ENCODE measurements around the gene FBLN7. TPM values are rescaled to one million over a fixed set of nuclear protein-coding genes. Genes with fewer than 3 reads are reported as not detected.
A peak's percentile ranks its signal among the peaks of the same experiment; 100 is the strongest.

The FBLN7 gene
- total and polyA plus RNA-seq, 2 experiments from 2014 or later: 0.11 to 1.6 TPM

DNA sequence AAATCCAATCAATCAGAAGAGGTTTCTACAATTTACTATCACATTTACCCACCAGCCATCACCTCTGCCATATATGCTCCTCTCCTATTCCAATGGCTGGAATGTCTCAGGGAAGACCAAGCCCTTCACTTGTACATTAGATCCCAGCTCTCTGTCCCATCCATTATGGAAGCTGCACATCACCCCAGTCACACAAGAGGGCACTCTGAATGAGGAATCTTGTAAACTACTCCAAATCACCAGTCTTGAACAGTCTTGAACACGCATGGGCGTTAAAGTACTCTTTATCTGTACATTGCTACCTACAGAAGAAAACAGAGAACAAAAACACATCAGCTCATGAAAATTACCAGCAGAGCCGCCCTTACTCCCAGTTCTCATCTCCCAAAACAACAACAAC is 78.0 kb downstream of the FBLN7 start:
- Histone ChIP-seq H3K27ac (no peak overlapping the region), H3K9ac (no peak overlapping the region), H4K20me1 (ENCODE audit: insufficient read depth) (no peaks in the 10 kb centered on the region), H3K27me3 (replicated peaks; ENCODE audit: insufficient read depth) (no peaks in the 10 kb centered on the region), H3K79me2 (ENCODE audit: insufficient read depth) (no peaks in the 10 kb centered on the region), H3K9me3 (ENCODE audit: low read depth) (no peaks in the 10 kb centered on the region), H2AFZ (no peak overlapping the region), H3K9me2 (ENCODE audit: insufficient read depth) (no peaks in the 10 kb centered on the region), H3F3A (ENCODE audit: insufficient read depth) (no peaks in the 10 kb centered on the region), H3K4me3 (no peak overlapping the region), H3K4me2 (ENCODE audit: unreplicated experiment) (no peak overlapping the region), H3K4me1 (ENCODE audit: insufficient read depth) (no peaks in the 10 kb centered on the region), H3K36me3 (ENCODE audit: low read depth) (no peaks in the 10 kb centered on the region)
- TF ChIP-seq EZH2 (IDR thresholded peaks at IDR 0.05; ENCODE audit: insufficient read depth, poor library complexity, severe bottlenecking) (no peak), EZH2phosphoT487 (IDR thresholded peaks at IDR 0.05; ENCODE audit: insufficient read depth, low read depth) (no peak)
- in situ Hi-C loops (cut with MboI): no loop called here
- DNase-seq: peak; percentile 34
- 90 to 91% methylated on average over 3 of the region's 3 CpGs for WGBS, 2 experiments (ENCODE audit: low coverage in 1 of 2, low lambda C conversion rate in 2 of 2, missing lambda C conversion rate in 2 of 2)

DNA sequence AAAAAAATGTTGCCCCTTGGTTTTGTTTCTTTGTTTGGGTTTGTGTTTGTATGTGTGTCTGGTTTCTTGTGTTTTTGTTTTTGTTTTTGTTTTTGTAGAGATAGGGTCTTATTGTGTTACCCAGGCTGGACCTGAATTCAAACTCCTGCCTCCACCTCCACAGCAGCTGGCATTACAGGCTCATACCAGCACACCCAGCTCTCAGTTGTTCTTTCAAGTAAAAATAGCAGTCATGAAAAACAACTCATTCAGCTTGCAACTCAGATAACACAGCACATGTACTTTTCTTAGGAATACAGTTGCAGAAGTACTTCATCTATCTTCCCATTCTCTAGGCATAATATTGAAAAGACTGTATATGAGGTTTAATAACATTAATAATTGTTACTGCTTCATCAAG is 79.7 kb downstream of the FBLN7 start:
- TF ChIP-seq EZH2phosphoT487 (IDR thresholded peaks at IDR 0.05; ENCODE audit: insufficient read depth, low read depth): no peak
- no peak for TF ChIP-seq EZH2 (IDR thresholded peaks at IDR 0.05; ENCODE audit: insufficient read depth, poor library complexity, severe bottlenecking)
- in situ Hi-C loops (cut with MboI): no loop called here
- DNase-seq: no peak
- no peak overlapping the region for H3K9ac ChIP-seq
- H3K36me3 ChIP-seq (ENCODE audit: low read depth): no peaks in the 10 kb centered on the region
- no peaks in the 10 kb centered on the region for H3K27me3 ChIP-seq (replicated peaks; ENCODE audit: insufficient read depth)
- no peaks in the 10 kb centered on the region for H4K20me1 ChIP-seq (ENCODE audit: insufficient read depth)
- no peaks in the 10 kb centered on the region for H3K4me1 ChIP-seq (ENCODE audit: insufficient read depth)
- H3K9me2 ChIP-seq (ENCODE audit: insufficient read depth): no peaks in the 10 kb centered on the region
- no peak overlapping the region for H3K27ac ChIP-seq
- no peaks in the 10 kb centered on the region for H3K79me2 ChIP-seq (ENCODE audit: insufficient read depth)
- no peak overlapping the region for H3K4me3 ChIP-seq
- no peak overlapping the region for H3K4me2 ChIP-seq (ENCODE audit: unreplicated experiment)
- no peak overlapping the region for H2AFZ ChIP-seq
- no peaks in the 10 kb centered on the region for H3K9me3 ChIP-seq (ENCODE audit: low read depth)
- no peaks in the 10 kb centered on the region for H3F3A ChIP-seq (ENCODE audit: insufficient read depth)

DNA sequence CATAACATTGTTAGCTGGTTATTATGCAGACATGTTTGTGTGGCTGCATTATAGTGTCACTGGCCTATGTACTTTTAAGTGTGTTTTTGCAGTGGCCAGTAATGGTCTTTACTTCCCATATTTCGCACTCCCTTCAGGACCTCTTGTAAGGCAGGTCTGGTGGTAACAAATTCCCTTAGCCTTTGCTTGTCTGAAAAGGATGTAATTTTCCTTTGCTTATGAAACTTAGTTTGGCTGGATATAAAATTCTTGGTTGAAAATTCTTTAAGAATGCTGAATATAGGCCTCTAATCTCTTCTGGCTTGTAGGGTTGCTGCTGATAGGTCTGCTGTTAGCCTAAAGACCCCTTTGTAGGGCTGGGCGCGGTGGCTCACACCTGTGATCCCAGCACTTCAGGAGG is 82.0 kb downstream of the FBLN7 start:
- Histone ChIP-seq H3K9ac (no peak overlapping the region), H3K4me1 (ENCODE audit: insufficient read depth) (no peaks in the 10 kb centered on the region), H3K27me3 (replicated peaks; ENCODE audit: insufficient read depth) (no peaks in the 10 kb centered on the region), H3K9me2 (ENCODE audit: insufficient read depth) (no peaks in the 10 kb centered on the region), H3K4me2 (ENCODE audit: unreplicated experiment) (no peak overlapping the region), H3K9me3 (ENCODE audit: low read depth) (no peaks in the 10 kb centered on the region), H4K20me1 (ENCODE audit: insufficient read depth) (no peaks in the 10 kb centered on the region), H3F3A (ENCODE audit: insufficient read depth) (no peaks in the 10 kb centered on the region), H2AFZ (no peak overlapping the region), H3K36me3 (ENCODE audit: low read depth) (no peaks in the 10 kb centered on the region), H3K27ac (no peak overlapping the region), H3K4me3 (no peak overlapping the region), H3K79me2 (ENCODE audit: insufficient read depth) (no peaks in the 10 kb centered on the region)
- 97 to 98% methylated on average over 3 of the region's 3 CpGs for WGBS, 2 experiments (ENCODE audit: low coverage in 1 of 2, low lambda C conversion rate in 2 of 2, missing lambda C conversion rate in 2 of 2)
- DNase-seq: no peak
- TF ChIP-seq EZH2 (IDR thresholded peaks at IDR 0.05; ENCODE audit: insufficient read depth, poor library complexity, severe bottlenecking) (no peak), EZH2phosphoT487 (IDR thresholded peaks at IDR 0.05; ENCODE audit: insufficient read depth, low read depth) (no peak)
- in situ Hi-C loops (cut with MboI): no loop called here

DNA sequence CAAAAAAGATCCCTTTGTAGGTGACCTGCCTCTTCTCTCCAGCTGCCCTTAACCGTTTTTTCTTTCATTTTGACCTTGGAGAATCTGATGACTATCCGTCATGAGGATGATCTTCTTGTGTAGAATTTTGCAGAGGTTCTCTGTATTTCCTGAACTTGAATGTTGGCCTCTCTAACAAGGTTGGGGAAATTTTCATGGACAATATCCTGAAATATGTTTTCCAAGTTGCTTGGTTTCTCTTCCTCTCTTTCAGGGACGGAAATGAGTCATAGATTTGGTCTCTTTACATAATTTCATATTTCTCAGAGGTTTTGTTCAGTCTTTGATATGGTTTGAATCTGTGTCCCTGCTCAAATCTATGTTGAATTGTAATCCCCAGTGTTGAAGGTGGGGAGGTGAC is 82.6 kb downstream of the FBLN7 start:
- Histone ChIP-seq H4K20me1 (ENCODE audit: insufficient read depth) (no peaks in the 10 kb centered on the region), H2AFZ (no peak overlapping the region), H3K9ac (no peak overlapping the region), H3K4me3 (no peak overlapping the region), H3K9me3 (ENCODE audit: low read depth) (no peaks in the 10 kb centered on the region), H3K27ac (no peak overlapping the region), H3F3A (ENCODE audit: insufficient read depth) (no peaks in the 10 kb centered on the region), H3K4me1 (ENCODE audit: insufficient read depth) (no peaks in the 10 kb centered on the region), H3K79me2 (ENCODE audit: insufficient read depth) (no peaks in the 10 kb centered on the region), H3K9me2 (ENCODE audit: insufficient read depth) (no peaks in the 10 kb centered on the region), H3K27me3 (replicated peaks; ENCODE audit: insufficient read depth) (no peaks in the 10 kb centered on the region), H3K36me3 (ENCODE audit: low read depth) (no peaks in the 10 kb centered on the region), H3K4me2 (ENCODE audit: unreplicated experiment) (no peak overlapping the region)
- 94 to 97% methylated on average over 3 of the region's 3 CpGs for WGBS, 2 experiments (ENCODE audit: low coverage in 1 of 2, low lambda C conversion rate in 2 of 2, missing lambda C conversion rate in 2 of 2)
- in situ Hi-C loops (cut with MboI): no loop called here
- no peak for DNase-seq
- TF ChIP-seq EZH2phosphoT487 (IDR thresholded peaks at IDR 0.05; ENCODE audit: insufficient read depth, low read depth) (no peak), EZH2 (IDR thresholded peaks at IDR 0.05; ENCODE audit: insufficient read depth, poor library complexity, severe bottlenecking) (no peak)

DNA sequence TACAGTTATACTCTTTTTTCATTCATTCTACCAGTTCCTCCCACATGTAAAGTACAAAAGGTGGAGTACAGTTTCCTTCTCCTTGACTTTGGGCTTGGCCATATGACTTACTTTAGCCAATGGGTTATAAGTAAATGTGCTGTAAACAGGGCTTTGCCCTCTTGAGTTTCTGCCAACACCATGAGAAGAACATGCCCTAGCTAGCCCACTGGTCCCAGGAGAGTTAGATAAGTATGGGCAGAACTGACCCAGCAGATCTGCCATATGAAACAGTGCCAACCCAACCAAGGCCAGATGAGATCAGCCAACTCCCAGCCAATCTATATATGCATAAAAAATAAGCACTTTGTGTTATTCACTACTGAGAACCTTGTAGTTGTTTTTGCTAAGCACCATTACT is 91.2 kb downstream of the FBLN7 start:
- TF ChIP-seq EZH2 (IDR thresholded peaks at IDR 0.05; ENCODE audit: insufficient read depth, poor library complexity, severe bottlenecking) (no peak), EZH2phosphoT487 (IDR thresholded peaks at IDR 0.05; ENCODE audit: insufficient read depth, low read depth) (no peak)
- peaks cover 5% of the 10 kb centered on the region; the same call in 1 of the 2 replicates for H3K36me3 ChIP-seq (ENCODE audit: low read depth)
- no peaks in the 10 kb centered on the region for H3K79me2 ChIP-seq (ENCODE audit: insufficient read depth)
- H3K4me3 ChIP-seq: no peak overlapping the region
- H3K27me3 ChIP-seq (replicated peaks; ENCODE audit: insufficient read depth): no peaks in the 10 kb centered on the region
- H3K9ac ChIP-seq: no peak overlapping the region
- H4K20me1 ChIP-seq (ENCODE audit: insufficient read depth): no peaks in the 10 kb centered on the region
- H3K9me2 ChIP-seq (ENCODE audit: insufficient read depth): no peaks in the 10 kb centered on the region
- H3K27ac ChIP-seq: no peak overlapping the region
- no peaks in the 10 kb centered on the region for H3K9me3 ChIP-seq (ENCODE audit: low read depth)
- no peak overlapping the region for H2AFZ ChIP-seq
- no peaks in the 10 kb centered on the region for H3F3A ChIP-seq (ENCODE audit: insufficient read depth)
- no peak overlapping the region for H3K4me2 ChIP-seq (ENCODE audit: unreplicated experiment)
- in situ Hi-C loops (cut with MboI): no loop called here
- no peaks in the 10 kb centered on the region for H3K4me1 ChIP-seq (ENCODE audit: insufficient read depth)
- peak; percentile 7 for DNase-seq
